HepG2 (cell line): Measurements from ENCODE around the gene KCNAB1. TPM values are rescaled to one million over a fixed set of nuclear protein-coding genes. Genes with fewer than 3 reads are reported as not detected.

Experiments
- ATAC-seq: fragments of 200-7000 bp; cut with Tn5 transposase; 3 replicates; pipeline ENCODE4 v1.9.1; 2020; ENCODE audit warnings: mild to moderate bottlenecking, moderate library complexity
- BruUV-seq: library from RNA; stranded (reverse); fragments of 400-500 nt; replicated peaks from 2 replicates; lab custom pipeline; 2021; lab: Mats Ljungman, UMichigan
- CTCF ChIA-PET: fragments of 300-600 bp; formaldehyde crosslinking; extraction: SDS; loops from one replicate; lab custom pipeline; 2021; ENCODE audit warnings: low total read pairs, inconsistent platforms, low intra/inter-chr PET ratio; lab: Yijun Ruan, JAX
- POLR2A ChIA-PET: fragments of 350-600 bp; sonication (Branson Sonifier 250); formaldehyde crosslinking; loops from one replicate; lab custom pipeline; 2020; ENCODE audit warnings: antibody characterized with exemption, inconsistent platforms; lab: Yijun Ruan, JAX
- DNase-seq: peaks from one replicate; pipeline ENCODE4 v3.0.0-alpha.2; 2015; ENCODE audit warnings: low spot score
- FAIRE-seq: peaks from 3 replicates; lab custom pipeline; 2011; peaks lifted over from hg19 to GRCh38; lab: Jason Lieb, UNC
- H2AFZ ChIP-seq: one replicate; pipeline ENCODE4 v1.6.1; 2011; ENCODE audit warnings: low read length, inconsistent platforms
- H3K27ac ChIP-seq: fragments of 300-600 bp; 3 replicates; pipeline ENCODE4 v1.8.0; 2011; ENCODE audit warnings: mixed run types, mild to moderate bottlenecking, mixed read lengths, low read length, inconsistent platforms; ENCODE audit not compliant: insufficient read depth; ENCODE audit errors: extremely low read length
- H3K27me3 ChIP-seq, 2 experiments: fragments of 200-600 bp in 1 of 2; 2 replicates in 1 of 2; 3 replicates in 1 of 2; pipeline versions ENCODE4 v1.6.0 to v1.8.0; 2011; ENCODE audit warnings: low read length in 2 of 2, mild to moderate bottlenecking in 2 of 2, moderate library complexity in 2 of 2, inconsistent platforms in 1 of 2; ENCODE audit not compliant: insufficient read depth in 2 of 2, control insufficient read depth in 1 of 2
- H3K36me3 ChIP-seq, 2 experiments: fragments of 200-600 bp in 1 of 2; replicated peaks in 1 of 2; 2 replicates in 1 of 2; 3 replicates in 1 of 2; pipeline versions ENCODE4 v1.5.1 to v1.8.0; 2011; ENCODE audit warnings: low read length in 2 of 2, inconsistent platforms in 1 of 2; ENCODE audit not compliant: insufficient read depth in 2 of 2, control insufficient read depth in 1 of 2
- H3K4me1 ChIP-seq: 2 replicates; pipeline ENCODE4 v1.5.1; 2012; ENCODE audit warnings: low read length, inconsistent platforms; ENCODE audit not compliant: insufficient read depth
- H3K4me2 ChIP-seq: 2 replicates; pipeline ENCODE4 v1.6.0; 2011; ENCODE audit warnings: low read depth, low read length, inconsistent platforms
- H3K4me3 ChIP-seq, 3 experiments: fragments of 200-600 bp in 1 of 3; sonication (generic), shearing (Covaris generic) in 1 of 3; replicated peaks in 1 of 3; 2 replicates each; pipeline ENCODE4 v1.5.1; 2011 to 2016; ENCODE audit warnings: low read length in 3 of 3, inconsistent platforms in 2 of 3, low read depth in 2 of 3, mild to moderate bottlenecking in 2 of 3, control low read depth in 1 of 3, mixed read lengths in 1 of 3; ENCODE audit not compliant: insufficient read depth in 1 of 3
- H3K79me2 ChIP-seq: one replicate; pipeline ENCODE4 v1.6.1; 2011; ENCODE audit warnings: low read length, inconsistent platforms; ENCODE audit not compliant: insufficient read depth
- H3K9ac ChIP-seq: 2 replicates; pipeline ENCODE4 v1.6.0; 2011; ENCODE audit warnings: mild to moderate bottlenecking, low read depth, low read length, inconsistent platforms; ENCODE audit not compliant: insufficient read depth
- H3K9me3 ChIP-seq: 2 replicates; pipeline ENCODE4 v1.5.1; 2012; ENCODE audit warnings: mild to moderate bottlenecking, low read length
- H4K20me1 ChIP-seq: 2 replicates; pipeline ENCODE4 v1.6.0; 2011; ENCODE audit warnings: inconsistent platforms, mild to moderate bottlenecking, low read length, moderate library complexity; ENCODE audit not compliant: insufficient read depth
- ATF4 ChIP-seq, 2 experiments: fragments of 450-650 bp in 1 of 2; sonication (generic) in 1 of 2; formaldehyde crosslinking; IDR thresholded peaks; 2 replicates each; pipeline versions ENCODE4 v1.5.0 to v1.8.0; 2020 to 2022; ENCODE audit warnings: mild to moderate bottlenecking in 1 of 2, missing genetic modification reagents in 1 of 2
- FOXJ3 ChIP-seq: sonication (generic); formaldehyde crosslinking; IDR thresholded peaks from 2 replicates; pipeline ENCODE4 v1.4.0; 2020; ENCODE audit warnings: missing genetic modification reagents, mild to moderate bottlenecking, borderline replicate concordance
- ISX ChIP-seq: sonication (generic); formaldehyde crosslinking; conservative IDR thresholded peaks from 2 replicates; pipeline ENCODE4 v1.5.0; 2020; ENCODE audit warnings: missing genetic modification reagents
- MAFK ChIP-seq, 2 experiments: IDR thresholded peaks in 1 of 2; conservative IDR thresholded peaks in 1 of 2; 2 replicates each; pipeline ENCODE4 v1.6.1; 2011; ENCODE audit warnings: improper control_type of control experiment in 2 of 2, low read length in 2 of 2
- MED1 ChIP-seq: sonication (generic); formaldehyde crosslinking; IDR thresholded peaks from 2 replicates; pipeline ENCODE4 v1.4.0; 2020; ENCODE audit warnings: missing genetic modification reagents
- NRL ChIP-seq: sonication (generic); formaldehyde crosslinking; IDR thresholded peaks from 2 replicates; pipeline ENCODE4 v1.5.0; 2020; ENCODE audit warnings: missing genetic modification reagents, mild to moderate bottlenecking, moderate library complexity, borderline replicate concordance
- PHF21A ChIP-seq: sonication (generic); formaldehyde crosslinking; IDR thresholded peaks from 2 replicates; pipeline ENCODE4 v1.5.0; 2020; ENCODE audit warnings: mild to moderate bottlenecking, missing genetic modification reagents
- TCF7L2 ChIP-seq: IDR thresholded peaks from 2 replicates; pipeline ENCODE4 v1.6.1; 2011; ENCODE audit warnings: mild to moderate bottlenecking, low read depth, low read length, moderate library complexity
- ZBTB34 ChIP-seq: sonication (generic); formaldehyde crosslinking; IDR thresholded peaks from 2 replicates; pipeline ENCODE4 v1.8.0; 2022; ENCODE audit warnings: mild to moderate bottlenecking, missing genetic modification reagents
- ZC3H4 ChIP-seq: sonication (generic); formaldehyde crosslinking; IDR thresholded peaks from 2 replicates; pipeline ENCODE4 v1.4.0; 2020; ENCODE audit warnings: missing genetic modification reagents, borderline replicate concordance
- ZNF639 ChIP-seq: conservative IDR thresholded peaks from 2 replicates; pipeline ENCODE4 v1.6.1; 2018; ENCODE audit warnings: missing genetic modification reagents
- ZNF792 ChIP-seq: IDR thresholded peaks from 2 replicates; pipeline ENCODE4 v1.6.1; 2016
- ZNF878 ChIP-seq: sonication (generic); formaldehyde crosslinking; IDR thresholded peaks from 2 replicates; pipeline ENCODE4 v1.8.1; 2023; ENCODE audit warnings: mild to moderate bottlenecking, missing genetic modification reagents, moderate library complexity
- WGBS: methylation state at CpG from one replicate; pipeline ENCODE4 v1.1.6; 2017; ENCODE audit warnings: low lambda C conversion rate; 5-methylcytosine and 5-hydroxymethylcytosine counted together
- in situ Hi-C: cut with HindIII; loops from 2 replicates; pipeline ENCODE4 v1.10.0; 2017; ENCODE audit warnings: low pct_unique_long_range_greater_than_20kb; ENCODE audit not compliant: extremely low pct_ligation_motif_present
- intact Hi-C: fragments of 100-400 bp; cut with micrococcal nuclease; formaldehyde crosslinking; loops from one replicate; pipeline ENCODE4 v1.10.0; 2022; ENCODE audit not compliant: unreplicated experiment
- polyA plus RNA-seq, 8 experiments: library from polyadenylated mRNA; depleted of rRNA in 3 of 8; stranded (reverse) in 7 of 8; unstranded in 1 of 8; fragments of >200 nt; fragmentation: Illumina TruSeq in 4 of 8; extraction: Trizol in 4 of 8; gene quantifications; 2 replicates each; pipeline versions ENCODE4 v1.2.1 to v1.2.3, GENCODE V29; 2011 to 2016; ENCODE audit warnings: low read depth in 4 of 8, missing spikeins in 1 of 8, mixed read lengths in 1 of 8; ENCODE audit not compliant: insufficient read depth in 1 of 8
- total RNA-seq, 5 experiments: library from RNA; depleted of rRNA; stranded (reverse); fragments of >200 nt; fragmentation: Illumina TruSeq; extraction: Trizol; gene quantifications; 2 replicates each; pipeline ENCODE4 v1.2.3, GENCODE V29; 2016; ENCODE audit warnings: low read depth in 1 of 5
- TF ChIP-seq, protein P1 (sequence below): sonication (generic); formaldehyde crosslinking; IDR thresholded peaks from 2 replicates; pipeline ENCODE4 v1.4.0; 2020; ENCODE audit warnings: mild to moderate bottlenecking, missing genetic modification reagents, borderline replicate concordance
- TF ChIP-seq, protein P2 (sequence below): sonication (generic); formaldehyde crosslinking; IDR thresholded peaks from 2 replicates; pipeline ENCODE4 v1.5.0; 2020; ENCODE audit warnings: mild to moderate bottlenecking, missing genetic modification reagents, moderate library complexity

Gene KCNAB1
- total and polyA plus RNA-seq, 2 of the 13 experiments (the other 11 are each of a cell fraction or from before 2014, with no cell fraction given): not detected

GRCh38 chr3:156449710-156450574 lies 329.6 kb downstream of the KCNAB1 start (continued):
- TF ChIP-seq ATF4 (CRISPR knock-in tag; IDR thresholded peaks at IDR 0.05) (no peak), ZC3H4 (CRISPR knock-in tag) (no peak), TCF7L2 (no peak), MAFK (conservative IDR thresholded peaks at IDR 0.05 in 1 of 2, IDR thresholded peaks at IDR 0.05 in 1 of 2; ENCODE audit: low read length in 2 of 2) (peak; percentile 42 to 80; a peak in 3 of 4 replicates)
- TF ChIP-seq, protein P1, sequence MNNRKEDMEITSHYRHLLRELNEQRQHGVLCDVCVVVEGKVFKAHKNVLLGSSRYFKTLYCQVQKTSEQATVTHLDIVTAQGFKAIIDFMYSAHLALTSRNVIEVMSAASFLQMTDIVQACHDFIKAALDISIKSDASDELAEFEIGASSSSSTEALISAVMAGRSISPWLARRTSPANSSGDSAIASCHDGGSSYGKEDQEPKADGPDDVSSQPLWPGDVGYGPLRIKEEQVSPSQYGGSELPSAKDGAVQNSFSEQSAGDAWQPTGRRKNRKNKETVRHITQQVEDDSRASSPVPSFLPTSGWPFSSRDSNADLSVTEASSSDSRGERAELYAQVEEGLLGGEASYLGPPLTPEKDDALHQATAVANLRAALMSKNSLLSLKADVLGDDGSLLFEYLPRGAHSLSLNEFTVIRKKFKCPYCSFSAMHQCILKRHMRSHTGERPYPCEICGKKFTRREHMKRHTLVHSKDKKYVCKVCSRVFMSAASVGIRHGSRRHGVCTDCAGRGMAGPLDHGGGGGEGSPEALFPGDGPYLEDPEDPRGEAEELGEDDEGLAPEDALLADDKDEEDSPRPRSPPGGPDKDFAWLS: no peak

DNA sequence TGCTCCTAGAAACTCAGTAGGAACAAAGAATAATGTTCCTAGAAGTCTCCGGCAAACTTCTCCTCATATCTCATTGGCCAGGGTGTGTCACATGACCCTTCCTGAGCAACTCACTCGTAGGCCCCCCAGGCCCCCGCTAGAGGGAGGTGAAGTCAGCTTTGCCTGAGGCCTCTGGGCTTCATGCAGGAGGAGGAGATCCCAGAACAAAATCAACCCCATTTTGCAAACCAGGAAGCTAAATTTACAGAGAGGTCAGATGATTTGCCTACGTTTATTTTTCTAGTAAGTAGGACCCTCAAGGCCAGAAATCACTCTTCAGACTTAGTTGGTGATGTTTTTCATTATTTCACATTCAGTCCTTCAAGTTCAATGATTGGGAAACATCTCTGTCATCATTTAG lies 335.5 kb downstream of the KCNAB1 start:
- H3K9ac ChIP-seq: no peak overlapping the region
- H3K4me2 ChIP-seq: no peak overlapping the region
- no peaks in the 10 kb centered on the region for H3K79me2 ChIP-seq
- H2AFZ ChIP-seq: no peak overlapping the region
- DNase-seq: peak; percentile 44
- POLR2A ChIA-PET: no interaction called here
- peak; percentile 92 for ATAC-seq
- in situ Hi-C loops: no loop called here
- peaks cover 0 to 5% of the 10 kb centered on the region in 2 experiments; a peak in 3 of 5 replicates for H3K27me3 ChIP-seq
- H3K36me3 ChIP-seq: no peaks in the 10 kb centered on the region
- no peaks in the 10 kb centered on the region for H3K9me3 ChIP-seq
- intact Hi-C loops: no loop called here
- CTCF ChIA-PET: no interaction called here
- no peaks in the 10 kb centered on the region for H3K4me1 ChIP-seq
- H3K27ac ChIP-seq: no peak overlapping the region
- no TSS peak for BruUV-seq
- no peak for FAIRE-seq
- H4K20me1 ChIP-seq: no peaks in the 10 kb centered on the region
- no peak overlapping the region for H3K4me3 ChIP-seq
- WGBS: 10% methylated on average over 4 of the region's 4 CpGs
- TF ChIP-seq ZNF792 (CRISPR knock-in tag) (no peak), NRL (no peak), ZNF639 (CRISPR knock-in tag) (no peak), MAFK (conservative IDR thresholded peaks at IDR 0.05 in 1 of 2, IDR thresholded peaks at IDR 0.05 in 1 of 2; ENCODE audit: low read length in 2 of 2) (no peak), PHF21A (no peak), ZBTB34 (CRISPR knock-in tag) (no peak), ZNF878 (CRISPR knock-in tag) (no peak), ISX (CRISPR knock-in tag) (no peak), MED1 (no peak), FOXJ3 (CRISPR knock-in tag) (no peak)
- TF ChIP-seq, protein P2, sequence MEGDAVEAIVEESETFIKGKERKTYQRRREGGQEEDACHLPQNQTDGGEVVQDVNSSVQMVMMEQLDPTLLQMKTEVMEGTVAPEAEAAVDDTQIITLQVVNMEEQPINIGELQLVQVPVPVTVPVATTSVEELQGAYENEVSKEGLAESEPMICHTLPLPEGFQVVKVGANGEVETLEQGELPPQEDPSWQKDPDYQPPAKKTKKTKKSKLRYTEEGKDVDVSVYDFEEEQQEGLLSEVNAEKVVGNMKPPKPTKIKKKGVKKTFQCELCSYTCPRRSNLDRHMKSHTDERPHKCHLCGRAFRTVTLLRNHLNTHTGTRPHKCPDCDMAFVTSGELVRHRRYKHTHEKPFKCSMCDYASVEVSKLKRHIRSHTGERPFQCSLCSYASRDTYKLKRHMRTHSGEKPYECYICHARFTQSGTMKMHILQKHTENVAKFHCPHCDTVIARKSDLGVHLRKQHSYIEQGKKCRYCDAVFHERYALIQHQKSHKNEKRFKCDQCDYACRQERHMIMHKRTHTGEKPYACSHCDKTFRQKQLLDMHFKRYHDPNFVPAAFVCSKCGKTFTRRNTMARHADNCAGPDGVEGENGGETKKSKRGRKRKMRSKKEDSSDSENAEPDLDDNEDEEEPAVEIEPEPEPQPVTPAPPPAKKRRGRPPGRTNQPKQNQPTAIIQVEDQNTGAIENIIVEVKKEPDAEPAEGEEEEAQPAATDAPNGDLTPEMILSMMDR: peak; percentile 45
